ENCODE results near the gene MRNIP. TPM values are rescaled to one million over a fixed set of nuclear protein-coding genes. Genes with fewer than 3 reads are reported as not detected.

Gene MRNIP
- total RNA-seq, 1 experiment from 2014 or later, result 31.1 TPM

DNA sequence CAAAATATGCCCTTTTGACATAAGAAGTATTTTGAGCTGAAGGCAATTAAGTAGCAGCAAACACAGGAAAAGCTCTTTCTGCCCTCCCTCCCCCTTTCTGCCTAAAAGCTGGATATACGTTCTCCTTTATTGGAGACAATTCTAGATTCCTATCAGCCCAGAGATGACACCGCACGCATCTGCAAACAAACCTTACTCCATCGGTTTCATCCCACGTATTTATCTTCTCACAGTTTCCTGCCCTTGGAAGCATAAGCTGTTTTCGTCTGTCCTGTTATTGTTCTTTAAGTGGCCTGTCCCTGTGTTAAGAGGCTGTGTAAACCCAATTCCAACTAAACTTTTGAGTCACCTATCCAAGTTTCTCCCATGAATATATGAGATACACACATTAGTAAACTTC, 37.2 kb upstream of the MRNIP start:
- no peak for DNase-seq
- no peak overlapping the region for H2AK5ac ChIP-seq (ENCODE audit: insufficient read length, low read length)
- H3K18ac ChIP-seq (ENCODE audit: insufficient read length, low read depth, low read length), result no peak overlapping the region
- H4K8ac ChIP-seq (replicated peaks; ENCODE audit: insufficient read length, low read depth, low read length), result no peak overlapping the region
- no peak overlapping the region for H2BK5ac ChIP-seq (ENCODE audit: insufficient read length, low read length)
- Mint-ChIP-seq H3K4me3 (no peak overlapping the region), H3K27me3 (ENCODE audit: low read depth) (no peaks in the 10 kb centered on the region), H3K4me1 (peaks cover 9 to 12% of the 10 kb centered on the region in 2 experiments), H3K9me3 (no peaks in the 10 kb centered on the region), H3K27ac (no peak overlapping the region; a peak in 1 of 7 replicates), H3K36me3 (ENCODE audit: insufficient read depth in 1 of 3, low read depth in 3 of 3) (peaks cover 17 to 48% (median 38%) of the 10 kb centered on the region in 3 experiments)
- H3T11ph ChIP-seq (ENCODE audit: low read length), result no peak overlapping the region
- no peak overlapping the region for H3K4me2 ChIP-seq (ENCODE audit: insufficient read depth, insufficient read length, low read length)
- no peaks in the 10 kb centered on the region for H3K79me2 ChIP-seq (ENCODE audit: insufficient read depth, low read length)
- no peak overlapping the region for H2BK12ac ChIP-seq (ENCODE audit: insufficient read length, low read depth, low read length)
- H2BK15ac ChIP-seq (ENCODE audit: low read depth, low read length), result no peak overlapping the region
- no peak overlapping the region for H3K14ac ChIP-seq (ENCODE audit: insufficient read depth, low read length)
- H2AFZ ChIP-seq (ENCODE audit: low read length), result no peak overlapping the region
- no peak overlapping the region for H2BK20ac ChIP-seq (ENCODE audit: low read depth, low read length, poor library complexity, severe bottlenecking)
- no peak overlapping the region for H4K5ac ChIP-seq (ENCODE audit: insufficient read length, low read depth, low read length)
- no peaks in the 10 kb centered on the region; the same call in 1 of the 2 replicates for H3K4me1 ChIP-seq (ENCODE audit: insufficient read depth, low read length)
- no peak overlapping the region for H4K91ac ChIP-seq (ENCODE audit: insufficient read length, low read depth, low read length)
- no peak overlapping the region for H3K56ac ChIP-seq (ENCODE audit: insufficient read length, low read depth, low read length)
- no peaks in the 10 kb centered on the region for H3K9me3 ChIP-seq (ENCODE audit: control insufficient read depth, low read depth, low read length)
- H2BK120ac ChIP-seq (ENCODE audit: low read depth, low read length, poor library complexity, severe bottlenecking), result no peak overlapping the region
- H3K23me2 ChIP-seq (ENCODE audit: insufficient read length, low read depth, low read length, poor library complexity, severe bottlenecking), result no peaks in the 10 kb centered on the region
- H3K9ac ChIP-seq (ENCODE audit: extremely low read depth, insufficient read length, low read length), result no peak overlapping the region
- H3K79me1 ChIP-seq (ENCODE audit: insufficient read depth, low read depth, low read length, poor library complexity, severe bottlenecking), result no peaks in the 10 kb centered on the region
- H3K27me3 ChIP-seq (ENCODE audit: insufficient read depth, low read length), result no peaks in the 10 kb centered on the region
- no CpG with 5 or more reads among the region's 6 CpGs for WGBS (ENCODE audit: extremely low coverage, insufficient read length, low lambda C conversion rate)
- no peaks in the 10 kb centered on the region for H4K20me1 ChIP-seq (ENCODE audit: control insufficient read depth, insufficient read depth, insufficient read length)
- H3K23ac ChIP-seq (ENCODE audit: insufficient read length, low read depth, low read length), result no peak overlapping the region
- H3K4ac ChIP-seq (ENCODE audit: low read depth, low read length), result no peak overlapping the region
- no peak overlapping the region for H3K27ac ChIP-seq (ENCODE audit: insufficient read length, low read depth, low read length)
- TF ChIP-seq, protein P1, sequence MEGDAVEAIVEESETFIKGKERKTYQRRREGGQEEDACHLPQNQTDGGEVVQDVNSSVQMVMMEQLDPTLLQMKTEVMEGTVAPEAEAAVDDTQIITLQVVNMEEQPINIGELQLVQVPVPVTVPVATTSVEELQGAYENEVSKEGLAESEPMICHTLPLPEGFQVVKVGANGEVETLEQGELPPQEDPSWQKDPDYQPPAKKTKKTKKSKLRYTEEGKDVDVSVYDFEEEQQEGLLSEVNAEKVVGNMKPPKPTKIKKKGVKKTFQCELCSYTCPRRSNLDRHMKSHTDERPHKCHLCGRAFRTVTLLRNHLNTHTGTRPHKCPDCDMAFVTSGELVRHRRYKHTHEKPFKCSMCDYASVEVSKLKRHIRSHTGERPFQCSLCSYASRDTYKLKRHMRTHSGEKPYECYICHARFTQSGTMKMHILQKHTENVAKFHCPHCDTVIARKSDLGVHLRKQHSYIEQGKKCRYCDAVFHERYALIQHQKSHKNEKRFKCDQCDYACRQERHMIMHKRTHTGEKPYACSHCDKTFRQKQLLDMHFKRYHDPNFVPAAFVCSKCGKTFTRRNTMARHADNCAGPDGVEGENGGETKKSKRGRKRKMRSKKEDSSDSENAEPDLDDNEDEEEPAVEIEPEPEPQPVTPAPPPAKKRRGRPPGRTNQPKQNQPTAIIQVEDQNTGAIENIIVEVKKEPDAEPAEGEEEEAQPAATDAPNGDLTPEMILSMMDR (conservative IDR thresholded peaks at IDR 0.05), result no peak

Measured in H9 (cell line).